Activated T-helper 1 cell treated with anti-CD3 and anti-CD28 coated beads, Interleukin-12 subunit alpha, Interleukin-12 subunit beta, Interleukin-2, Interleukin-4 antibody, amounts not matched to agents 30 ng/mL and 10 ng/mL and 1 ng/mL, durations not matched to agents 14 hours and 24 hours and 36 hours (primary cell): ENCODE data around the gene TEX55. TPM values are rescaled to one million over a fixed set of nuclear protein-coding genes. Genes with fewer than 3 reads are reported as not detected.

Experiments used
- total RNA-seq: library from RNA; stranded (reverse); gene quantifications from 2 replicates; pipeline ENCODE4 v1.2.3, GENCODE V29; 2022

TEX55 gene
- total RNA-seq, 1 donor from 2014 or later = not detected

Other genes with a start within 250 kb of the TEX55 start
- gene IGSF11, start 111.3 kb upstream of the TEX55 start, total RNA-seq = 0.18 TPM in 1 of 2 replicates, not detected in the other
- gene UPK1B, start 27.4 kb downstream of the TEX55 start, total RNA-seq = not detected in 2 replicates
- gene B4GALT4, start 94.7 kb downstream of the TEX55 start, total RNA-seq = 14.1 and 18.6 TPM in 2 replicates
- gene ARHGAP31, start 148.2 kb downstream of the TEX55 start, total RNA-seq = 7.5 and 8.0 TPM in 2 replicates